ENCODE data around the gene CEMIP2.
"Not testable (repeated sequence)": the region's sequence is repeated elsewhere in the genome, so short reads cannot be mapped to it uniquely, and the experiment has no call there.

The CEMIP2 gene

GRCh38 chr9:71716138-71716909 lies 52.0 kb downstream of the CEMIP2 start:
- DNase-seq = no peak

- no peak for DNase-seq
Measured at GRCh38 chr9:71710856-71711255, 57.5 kb downstream of the CEMIP2 start.

GRCh38 chr9:71710201-71710600 lies 58.1 kb downstream of the CEMIP2 start:
- DNase-seq = no peak

GRCh38 chr9:71709384-71709783 lies 58.9 kb downstream of the CEMIP2 start:
- no peak for DNase-seq

GRCh38 chr9:71706176-71706575 lies 62.1 kb downstream of the CEMIP2 start:
- no peak for DNase-seq

- no peak for DNase-seq
Measured at GRCh38 chr9:71704796-71705195, 63.5 kb downstream of the CEMIP2 start.

GRCh38 chr9:71703172-71703872 lies 65.0 kb downstream of the CEMIP2 start:
- no peak for DNase-seq

GRCh38 chr9:71697882-71698281 lies 70.4 kb downstream of the CEMIP2 start:
- DNase-seq = no peak

- DNase-seq = no peak
Measured at GRCh38 chr9:71694332-71694731, 74.0 kb downstream of the CEMIP2 start.

GRCh38 chr9:71693607-71694006 lies 74.7 kb downstream of the CEMIP2 start:
- DNase-seq = no peak

GRCh38 chr9:71692337-71692736 lies 76.0 kb downstream of the CEMIP2 start:
- no peak for DNase-seq

GRCh38 chr9:71691576-71691975 lies 76.7 kb downstream of the CEMIP2 start:
- DNase-seq = not testable (repeated sequence)

- no peak for DNase-seq
Measured at GRCh38 chr9:71690689-71691435, 77.5 kb downstream of the CEMIP2 start.

GRCh38 chr9:71690063-71690688 lies 78.1 kb downstream of the CEMIP2 start:
- no peak for DNase-seq

GRCh38 chr9:71687676-71688075 lies 80.6 kb downstream of the CEMIP2 start:
- no peak for DNase-seq

- no peak for DNase-seq
Measured at GRCh38 chr9:71685988-71686387, 82.3 kb downstream of the CEMIP2 start.

- DNase-seq = no peak
Measured at GRCh38 chr9:71685394-71685793, 82.9 kb downstream of the CEMIP2 start.

GRCh38 chr9:71684566-71684965 lies 83.7 kb downstream of the CEMIP2 start:
- no peak for DNase-seq

- DNase-seq = peak in 44 of 56 donors; percentile 1 to 60 (median 22)
Measured at GRCh38 chr9:71683598-71684235, 84.6 kb downstream of the CEMIP2 start.

GRCh38 chr9:71681708-71682272 lies 86.5 kb downstream of the CEMIP2 start:
- no peak for DNase-seq
